ENCODE measurements around the gene RALGPS2. TPM values are rescaled to one million over a fixed set of nuclear protein-coding genes. Genes with fewer than 3 reads are reported as not detected.
A peak's percentile ranks its signal among the peaks of the same experiment; 100 is the strongest.

The RALGPS2 gene
- polyA plus RNA-seq, 1 experiment, result 67.2 TPM

GRCh38 chr1:178738780-178739179, 13.7 kb downstream of the RALGPS2 start:
- ChIA-PET POLR2A (no interaction called here), CTCF (interaction anchor here (0.6 to 1.4 kb wide), 5 partner anchors 12 to 265 kb away, joined by 3 to 10 read pairs (median 5); no protein-coding TSS in a partner anchor)
- H3K4me3 ChIP-seq (ENCODE audit: low read depth, low read length), result no peak overlapping the region
- H3K27me3 ChIP-seq (ENCODE audit: control insufficient read depth, insufficient read depth, low read length), result no peaks in the 10 kb centered on the region
- TF ChIP-seq CTCF (IDR thresholded peaks at IDR 0.05; ENCODE audit: low read depth, low read length), result no peak
- no peak overlapping the region for H3K27ac ChIP-seq (ENCODE audit: low read depth, low read length)
- H3K9me3 ChIP-seq (ENCODE audit: control insufficient read depth, insufficient read depth, low read length), result no peaks in the 10 kb centered on the region
- DNase-seq (ENCODE audit: low read depth, low spot score), result no peak

- no peaks in the 10 kb centered on the region for H3K9me3 ChIP-seq (ENCODE audit: control insufficient read depth, insufficient read depth, low read length)
- POLR2A ChIA-PET, result interaction anchor here (0.5 to 0.6 kb wide), 2 partner anchors 13 to 564 kb away, joined by 3 to 7 read pairs; no protein-coding TSS in a partner anchor
- no peaks in the 10 kb centered on the region for H3K27me3 ChIP-seq (ENCODE audit: control insufficient read depth, insufficient read depth, low read length)
- H3K27ac ChIP-seq (ENCODE audit: low read depth, low read length), result no peak overlapping the region
- TF ChIP-seq CTCF (IDR thresholded peaks at IDR 0.05; ENCODE audit: low read depth, low read length), result no peak
- peak; percentile 51 for DNase-seq (ENCODE audit: low read depth, low spot score)
- H3K4me3 ChIP-seq (ENCODE audit: low read depth, low read length), result no peak overlapping the region
- CTCF ChIA-PET, result interaction anchor here (0.6 to 1.4 kb wide), 4 partner anchors 13 to 264 kb away, joined by 3 to 10 read pairs (median 4); no protein-coding TSS in a partner anchor
Observed at GRCh38 chr1:178739285-178740045, 14.4 kb downstream of the RALGPS2 start.

GRCh38 chr1:178740491-178740890, 15.4 kb downstream of the RALGPS2 start:
- ChIA-PET POLR2A (no interaction called here), CTCF (interaction anchor here (1.0 kb wide), 1 partner anchor 199 kb away, joined by 3 read pairs; no protein-coding TSS in a partner anchor)
- no peak for DNase-seq (ENCODE audit: low read depth, low spot score)
- no peak overlapping the region for H3K27ac ChIP-seq (ENCODE audit: low read depth, low read length)
- no peaks in the 10 kb centered on the region for H3K9me3 ChIP-seq (ENCODE audit: control insufficient read depth, insufficient read depth, low read length)
- no peaks in the 10 kb centered on the region for H3K27me3 ChIP-seq (ENCODE audit: control insufficient read depth, insufficient read depth, low read length)
- no peak overlapping the region for H3K4me3 ChIP-seq (ENCODE audit: low read depth, low read length)
- TF ChIP-seq CTCF (IDR thresholded peaks at IDR 0.05; ENCODE audit: low read depth, low read length), result no peak

- ChIA-PET CTCF (interaction anchor here (1.0 kb wide), 1 partner anchor 199 kb away, joined by 3 read pairs; no protein-coding TSS in a partner anchor), POLR2A (no interaction called here)
- H3K27ac ChIP-seq (ENCODE audit: low read depth, low read length), result no peak overlapping the region
Observed at GRCh38 chr1:178740924-178741323, 15.9 kb downstream of the RALGPS2 start.

More at GRCh38 chr1:178740924-178741323, 15.9 kb downstream of the RALGPS2 start:
- Histone ChIP-seq H3K4me3 (ENCODE audit: low read depth, low read length) (no peak overlapping the region), H3K27me3 (ENCODE audit: control insufficient read depth, insufficient read depth, low read length) (no peaks in the 10 kb centered on the region), H3K9me3 (ENCODE audit: control insufficient read depth, insufficient read depth, low read length) (no peaks in the 10 kb centered on the region)
- TF ChIP-seq CTCF (IDR thresholded peaks at IDR 0.05; ENCODE audit: low read depth, low read length), result no peak
- DNase-seq (ENCODE audit: low read depth, low spot score), result no peak

Data from AG04450 (cell line).